HG03039 (cell line): ENCODE measurements around the gene DDA1.
A peak's percentile ranks its signal among the peaks of the same experiment; 100 is the strongest.
"Not testable (repeated sequence)": the region's sequence is repeated elsewhere in the genome, so short reads cannot be mapped to it uniquely, and the experiment has no call there.

Experiments
- ATAC-seq: cut with Tn5 transposase; IDR thresholded peaks from one replicate; pipeline ENCODE4 v1.9.1; 2021; ENCODE audit warnings: mild to moderate bottlenecking, moderate library complexity; ENCODE audit not compliant: unreplicated experiment

DDA1 gene

GRCh38 chr19:17286752-17287151 is 22.6 kb upstream of the DDA1 start:
- ATAC-seq = no peak

- no peak for ATAC-seq
Observed at GRCh38 chr19:17289489-17289888, 19.9 kb upstream of the DDA1 start.

DNA sequence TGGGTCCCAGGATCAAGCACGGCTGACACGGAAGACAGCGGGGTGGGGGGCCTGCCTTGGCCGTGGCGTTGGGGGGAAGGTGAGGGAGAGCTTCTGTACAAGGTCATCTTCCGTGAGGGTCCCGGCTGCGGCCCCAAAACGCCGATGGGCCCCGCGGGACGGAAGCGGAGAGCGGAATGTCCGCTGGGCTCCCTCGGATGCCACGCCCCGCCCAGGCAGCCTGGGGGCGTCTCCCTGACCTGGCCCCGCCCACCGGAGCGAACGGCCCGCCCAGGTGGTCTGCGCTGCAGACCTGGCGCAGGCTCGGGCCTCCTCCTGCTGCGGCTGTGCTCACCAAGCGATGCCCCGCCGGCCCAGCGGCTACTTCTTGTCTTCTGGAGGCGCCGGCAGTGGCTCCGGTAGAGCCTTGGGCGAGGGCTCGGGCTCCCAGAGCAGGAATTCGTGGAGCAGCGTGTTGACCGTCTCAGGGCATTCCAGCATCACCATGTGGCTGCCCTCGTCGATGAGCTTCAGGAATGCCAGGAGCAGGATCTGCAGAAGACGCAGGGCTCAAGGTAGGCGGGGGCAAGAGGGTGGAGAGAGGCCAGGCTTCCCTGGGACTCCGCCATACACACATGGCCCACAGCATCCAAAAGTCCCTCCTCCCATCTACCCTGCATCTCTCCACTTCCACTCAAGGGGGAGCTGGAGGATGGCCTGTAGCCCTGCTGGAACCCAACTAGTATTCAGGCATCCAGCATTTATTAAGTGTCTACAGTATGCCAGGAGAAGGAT is 16.9 kb upstream of the DDA1 start:
- ATAC-seq = peak; percentile 66

- ATAC-seq = no peak
Observed at GRCh38 chr19:17293605-17294004, 15.8 kb upstream of the DDA1 start.

- ATAC-seq = no peak
Observed at GRCh38 chr19:17294051-17294891, 15.1 kb upstream of the DDA1 start.

DNA sequence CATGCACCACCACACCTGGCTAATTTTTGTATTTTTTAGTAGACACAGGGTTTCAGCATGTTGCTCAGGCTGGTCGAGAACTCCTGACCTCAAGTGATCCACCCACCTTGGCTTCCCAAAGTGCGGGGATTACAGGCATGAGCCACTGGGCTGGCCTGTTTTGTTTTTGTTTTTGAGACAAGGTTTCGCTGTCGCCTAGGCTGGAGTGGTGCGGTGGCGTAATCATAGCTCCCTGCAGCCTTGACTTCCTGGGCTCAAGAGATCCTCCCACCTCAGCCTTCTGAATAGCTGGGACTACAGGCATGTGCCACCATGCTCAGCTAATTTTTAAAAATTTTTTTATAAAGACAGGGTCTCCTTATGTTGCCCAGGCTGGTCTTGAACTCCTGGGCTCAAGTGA is 13.8 kb upstream of the DDA1 start:
- not testable (repeated sequence) for ATAC-seq

DNA sequence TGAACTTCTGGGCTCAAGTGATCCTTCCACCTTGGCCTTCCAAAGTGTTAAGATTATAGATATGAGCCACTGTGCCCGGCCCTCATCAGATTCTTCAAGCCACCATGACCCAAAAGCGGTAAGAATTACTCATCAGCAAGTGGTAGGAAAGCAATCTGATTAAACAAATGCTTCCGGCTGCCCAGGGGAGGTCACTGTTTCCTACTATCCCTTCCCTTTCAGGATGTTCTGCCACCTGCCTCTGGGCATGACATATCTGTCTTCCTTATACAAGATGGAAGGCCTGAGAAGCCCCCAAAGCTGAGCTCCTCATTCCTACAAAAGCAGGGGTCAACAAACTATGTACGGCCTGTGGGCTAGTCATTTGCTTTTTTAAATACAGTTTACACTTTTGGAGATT is 13.1 kb upstream of the DDA1 start:
- no peak for ATAC-seq

DNA sequence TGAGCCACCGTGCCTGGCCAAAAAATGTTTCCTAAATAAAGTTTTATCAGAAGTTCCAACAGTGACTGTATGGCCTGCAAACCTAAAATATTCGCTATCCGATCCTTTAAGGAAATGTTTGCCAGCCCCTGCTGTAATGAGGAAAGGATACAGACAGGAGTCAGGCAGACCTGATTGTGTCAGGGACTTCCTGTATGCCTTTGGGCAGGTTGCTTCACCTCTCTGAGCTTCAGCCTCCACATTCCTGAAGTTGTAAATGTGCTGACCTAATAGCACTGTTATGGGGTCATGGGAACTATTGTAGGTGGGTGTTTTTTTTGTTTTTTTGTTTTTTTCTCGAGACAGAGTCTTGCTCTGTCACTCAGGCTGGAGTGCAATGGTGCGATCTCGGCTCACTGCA is 12.4 kb upstream of the DDA1 start:
- no peak for ATAC-seq

- ATAC-seq = no peak
Observed at GRCh38 chr19:17300992-17301619, 8.3 kb upstream of the DDA1 start.

DNA sequence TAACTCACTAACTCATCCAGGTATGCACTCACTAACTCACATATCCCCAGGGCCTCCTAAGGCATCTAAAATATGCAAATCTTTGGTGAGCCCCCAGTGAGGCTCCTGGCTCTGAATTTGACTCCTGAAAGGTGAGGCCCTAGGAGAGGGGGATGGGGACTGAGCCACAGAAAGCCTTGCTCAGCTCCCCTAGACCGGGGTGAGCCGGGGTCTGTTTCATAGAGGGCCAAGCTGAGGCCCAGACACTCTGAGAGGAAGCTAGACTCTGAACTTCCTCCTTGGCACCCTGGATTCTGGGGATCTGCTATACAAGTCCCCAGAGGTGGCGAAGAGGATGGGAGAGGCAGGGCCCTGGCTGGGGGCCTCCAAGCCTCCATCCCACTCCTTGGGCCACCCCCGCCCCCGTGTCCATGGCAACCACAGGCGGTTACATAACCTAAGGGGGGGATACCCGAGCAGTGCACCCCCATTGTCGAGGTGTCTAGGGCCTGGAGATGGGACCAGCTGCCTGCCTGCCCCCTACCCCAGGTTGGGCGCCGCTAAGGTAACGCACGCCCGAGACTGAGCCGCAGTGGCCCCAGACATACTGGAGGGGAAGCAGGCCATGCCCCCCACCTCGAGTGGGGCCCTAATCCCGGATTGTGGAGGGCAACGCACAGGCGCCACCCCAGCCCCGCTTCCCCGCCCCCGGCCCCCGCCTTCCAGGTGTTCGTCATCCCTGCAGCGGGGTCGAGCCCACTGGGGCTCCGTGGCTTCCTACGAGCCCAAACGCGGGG is 6.8 kb upstream of the DDA1 start:
- ATAC-seq = no peak

- ATAC-seq = peak; percentile 49
Observed at GRCh38 chr19:17303167-17303939, 6.0 kb upstream of the DDA1 start, which contains the start of gene ABHD8. ABHD8 (minus strand) TSS chr19:17303425; CDS start chr19:17301616, 1,809 bp downstream.

- no peak for ATAC-seq
Observed at GRCh38 chr19:17303940-17304267, 5.5 kb upstream of the DDA1 start.

GRCh38 chr19:17304386-17305215 is 4.8 kb upstream of the DDA1 start:
- no peak for ATAC-seq

DNA sequence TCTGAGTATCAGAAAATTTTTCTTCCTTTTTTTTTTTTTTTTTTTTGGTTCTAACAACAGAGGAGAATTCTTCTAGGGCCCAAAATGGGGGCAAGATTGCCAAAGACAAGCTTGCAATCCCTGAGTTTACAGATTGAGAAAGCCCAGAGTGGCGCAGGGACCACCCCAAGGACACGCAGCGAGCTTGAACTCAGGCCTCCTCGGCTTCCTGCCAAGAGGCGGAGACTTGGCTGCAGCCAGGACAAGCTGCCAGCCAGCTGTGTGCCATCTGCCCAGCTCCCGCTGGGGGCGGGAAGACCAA is 4.2 kb upstream of the DDA1 start:
- ATAC-seq = no peak

- ATAC-seq = peak; percentile 43
Observed at GRCh38 chr19:17305517-17306284, 3.7 kb upstream of the DDA1 start, which contains the start of gene MRPL34. MRPL34 (plus strand) TSS chr19:17305872; CDS start chr19:17305893, 21 bp downstream.

GRCh38 chr19:17306285-17306714 is 3.1 kb upstream of the DDA1 start:
- ATAC-seq = no peak

DNA sequence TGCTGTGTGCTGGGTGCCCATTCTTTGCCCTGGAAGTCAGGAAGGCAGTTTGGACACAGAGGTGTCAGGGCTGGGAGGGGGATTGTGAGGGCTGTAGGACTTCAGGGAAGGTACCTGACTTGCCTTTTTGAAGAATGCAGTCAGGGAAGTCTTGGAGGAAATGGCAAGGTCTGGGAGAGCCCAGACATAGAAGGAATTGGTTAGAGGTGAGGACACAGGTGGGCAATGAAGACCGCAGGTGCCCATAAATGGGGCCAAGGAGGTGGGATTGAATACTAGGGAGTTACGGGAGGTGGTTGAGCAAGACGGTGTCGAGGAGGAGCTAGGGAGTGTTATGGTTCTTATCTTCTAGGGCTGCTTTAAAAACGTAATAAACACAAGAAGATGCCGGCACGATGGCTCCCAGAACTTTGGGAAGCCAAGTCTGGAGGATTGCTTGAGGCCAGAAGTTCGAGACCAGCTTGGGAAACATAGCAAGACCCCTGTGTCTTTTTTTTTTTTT is 1.4 kb upstream of the DDA1 start:
- ATAC-seq = no peak

- no peak for ATAC-seq
Observed at GRCh38 chr19:17309965-17310461, 650 bp downstream of the DDA1 start.
